Measurements from ENCODE around the gene CEP55.
A peak's percentile ranks its signal among the peaks of the same experiment; 100 is the strongest.
"Not testable (repeated sequence)": the region's sequence is repeated elsewhere in the genome, so short reads cannot be mapped to it uniquely, and the experiment has no call there.

Gene CEP55

GRCh38 chr10:93515071-93516005 is 18.9 kb downstream of the CEP55 start:
- DNase-seq, result no peak

DNA sequence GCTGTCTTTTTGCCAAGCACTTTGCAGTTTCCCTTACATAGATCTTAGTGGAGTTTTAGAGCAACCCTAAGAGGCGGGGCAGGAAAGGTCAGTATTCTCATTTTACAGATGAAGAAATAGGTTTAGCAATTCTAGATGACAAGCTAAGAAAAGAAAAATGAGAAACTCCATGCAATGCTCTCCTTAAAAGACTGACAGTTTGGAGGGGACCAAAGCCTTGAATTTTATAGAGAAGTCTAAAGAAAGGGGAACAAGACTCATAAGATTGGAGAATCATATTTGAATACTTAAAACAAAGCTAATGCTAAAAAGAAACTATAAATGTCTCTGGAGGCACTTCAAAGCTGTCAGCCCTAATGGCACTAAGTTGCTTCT is 19.6 kb downstream of the CEP55 start:
- DNase-seq, result no peak

DNA sequence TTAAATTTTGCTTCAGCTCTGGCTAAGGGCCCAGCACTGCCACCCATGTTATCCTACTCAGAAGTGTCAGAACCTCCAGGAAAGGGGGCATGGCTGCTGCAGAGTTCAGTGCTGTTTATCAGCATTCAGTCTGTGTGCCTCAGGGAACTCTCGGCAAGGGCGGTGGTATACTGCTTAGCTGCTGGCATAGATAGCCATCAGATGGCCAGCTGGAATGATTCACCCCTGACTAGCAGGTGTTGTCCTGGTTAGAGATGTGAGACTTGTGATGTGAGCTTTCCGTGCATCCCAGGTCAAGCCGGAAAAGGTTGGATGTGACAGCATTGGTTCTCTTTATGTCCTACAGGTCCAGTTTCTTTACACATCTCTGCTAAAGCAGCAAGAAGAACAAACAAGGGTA is 22.1 kb downstream of the CEP55 start:
- no peak for DNase-seq

DNA sequence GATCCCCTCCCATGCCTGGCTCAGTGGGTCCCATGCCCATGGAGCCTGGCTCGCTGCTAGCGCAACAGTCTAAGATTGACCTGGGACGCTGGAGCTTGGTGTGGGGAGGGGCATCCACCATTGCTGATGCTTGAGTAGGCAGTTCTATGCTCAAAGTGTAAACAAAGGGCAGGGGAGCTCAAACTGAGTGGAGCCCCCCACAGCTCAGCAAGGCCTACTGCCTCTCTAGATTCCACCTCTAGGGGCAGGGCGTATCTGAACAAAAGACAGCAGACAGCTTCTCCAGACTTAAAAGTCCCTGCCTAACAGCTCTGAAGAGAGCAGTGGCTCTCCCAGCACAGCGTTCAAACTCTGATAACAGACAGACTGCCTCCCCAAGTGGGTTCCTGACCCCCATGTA is 38.9 kb downstream of the CEP55 start:
- DNase-seq, result no peak

- DNase-seq, result not testable (repeated sequence)
These were observed 44.5 kb downstream of the CEP55 start for GRCh38 chr10:93540871-93541270.

GRCh38 chr10:93541402-93542357 is 45.3 kb downstream of the CEP55 start:
- DNase-seq, result peak; percentile 59

GRCh38 chr10:93542358-93542791 is 46.0 kb downstream of the CEP55 start:
- peak; percentile 69 for DNase-seq

DNA sequence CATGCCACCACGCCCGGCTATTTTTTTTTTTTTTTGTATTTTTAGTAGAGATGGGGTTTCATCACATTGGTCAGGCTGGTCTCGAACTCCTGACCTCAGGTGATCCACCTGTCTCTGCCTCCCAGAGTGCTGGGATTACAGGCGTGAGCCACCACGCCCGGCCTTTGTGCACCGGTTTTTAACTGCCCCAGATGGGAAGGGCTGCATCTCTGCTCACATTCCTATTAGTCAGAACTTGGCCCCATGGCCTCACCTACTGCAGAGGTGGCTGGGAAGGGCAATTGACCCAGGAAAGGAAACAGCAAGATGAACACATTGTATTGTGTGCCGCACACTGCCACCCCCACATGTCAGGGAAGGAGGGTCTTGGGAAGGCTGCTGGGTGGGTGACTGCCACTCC is 50.6 kb downstream of the CEP55 start:
- DNase-seq, result not testable (repeated sequence)

- DNase-seq, result no peak
These were observed 51.1 kb downstream of the CEP55 start for GRCh38 chr10:93547522-93547921.

- no peak for DNase-seq
These were observed 52.1 kb downstream of the CEP55 start for GRCh38 chr10:93548376-93549071.

- no peak for DNase-seq
These were observed 54.2 kb downstream of the CEP55 start for GRCh38 chr10:93550606-93551005.

DNA sequence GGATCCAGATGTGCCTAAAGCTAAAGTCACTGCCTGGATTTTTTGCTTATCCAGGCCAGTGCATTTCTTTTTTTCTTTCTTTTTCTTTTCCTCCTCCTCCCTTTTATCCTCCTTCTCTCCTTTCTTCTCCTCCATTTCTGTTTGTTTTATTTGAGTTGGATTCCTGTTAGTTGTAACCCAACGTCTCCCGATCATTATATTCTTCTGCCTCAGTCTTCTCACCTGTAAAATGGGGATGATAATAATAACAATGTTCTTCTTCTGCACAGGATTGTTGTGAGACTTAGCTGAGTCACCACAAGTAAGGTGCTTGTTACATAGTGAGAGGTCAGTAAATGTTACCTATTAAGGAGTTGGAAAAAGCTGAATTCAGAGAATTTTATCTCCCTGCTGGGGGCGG is 56.4 kb downstream of the CEP55 start:
- no peak for DNase-seq

GRCh38 chr10:93553482-93554315 is 57.3 kb downstream of the CEP55 start:
- peak; percentile 46 for DNase-seq

GRCh38 chr10:93554316-93554663 is 57.9 kb downstream of the CEP55 start:
- no peak for DNase-seq

DNA sequence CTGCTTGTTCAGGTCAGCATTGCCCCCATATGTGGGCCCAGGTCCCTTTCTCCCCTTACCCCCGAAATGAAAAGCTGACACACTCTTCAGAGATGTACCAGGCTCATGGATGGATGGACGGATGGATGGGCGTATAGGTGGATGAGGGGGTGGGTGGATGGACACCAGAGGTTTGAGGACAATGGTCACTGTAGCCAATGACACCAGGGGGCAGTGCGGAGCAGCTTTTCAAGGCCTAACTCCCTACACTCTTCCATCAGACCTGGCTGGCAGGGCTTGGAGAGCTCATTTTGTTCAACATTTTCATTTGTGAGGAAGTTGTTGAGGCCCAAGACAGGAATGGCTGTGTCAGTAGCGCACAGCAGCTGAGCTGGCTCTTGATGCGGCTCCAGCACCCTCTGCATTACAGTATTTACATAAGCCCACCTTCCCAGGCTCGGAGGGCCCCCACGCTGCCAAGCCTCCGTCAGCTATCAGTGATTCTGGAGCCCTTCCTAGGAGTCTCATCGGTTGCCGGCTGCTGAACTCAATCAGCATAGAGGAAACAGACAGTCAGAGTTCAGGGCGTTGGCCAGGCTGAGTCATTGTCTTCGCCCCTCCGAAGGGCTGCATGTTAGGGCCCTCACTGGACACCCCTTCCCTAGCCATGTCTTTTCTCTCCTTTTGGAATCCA is 58.5 kb downstream of the CEP55 start:
- DNase-seq, result peak; percentile 76

GRCh38 chr10:93559490-93559889 is 63.1 kb downstream of the CEP55 start:
- no peak for DNase-seq

DNA sequence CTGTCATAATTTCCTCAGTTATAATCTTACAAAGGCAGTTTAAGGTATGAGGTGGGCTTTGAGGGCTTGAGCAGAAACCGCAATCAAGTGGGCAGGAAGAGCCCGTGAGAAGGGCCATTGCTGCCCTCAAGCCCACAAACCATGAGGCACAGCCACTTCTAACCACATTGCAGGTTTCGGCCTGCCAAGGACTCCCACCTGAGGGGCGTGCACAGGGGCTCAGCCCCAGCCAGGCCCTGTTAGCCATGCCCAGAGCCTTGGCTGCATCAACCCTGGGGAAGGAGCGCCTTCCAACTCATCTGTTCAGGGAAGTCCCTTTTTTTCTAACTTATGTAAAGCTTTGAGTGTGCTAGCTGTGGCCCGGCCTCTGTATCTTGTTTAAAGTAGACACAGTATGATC is 64.1 kb downstream of the CEP55 start:
- DNase-seq, result no peak

- DNase-seq, result no peak
These were observed 69.0 kb downstream of the CEP55 start for GRCh38 chr10:93565446-93565845.

GRCh38 chr10:93566435-93567276 is 70.2 kb downstream of the CEP55 start, which contains the start of gene FFAR4:
TSS of gene FFAR4 (plus strand) at chr10:93566665. CDS start at chr10:93566721, 56 bp downstream.
- no peak for DNase-seq
